Activated CD4-positive, alpha-beta memory T cell treated with anti-CD3 and anti-CD28 coated beads for 36 hours (primary cell): ENCODE results near the gene PRDX2. TPM values are rescaled to one million over a fixed set of nuclear protein-coding genes. Genes with fewer than 3 reads are reported as not detected.
"Not testable (repeated sequence)": the region's sequence is repeated elsewhere in the genome, so short reads cannot be mapped to it uniquely, and the experiment has no call there.

Source experiments
- CTCF ChIA-PET: fragments of 350-600 bp; sonication (Branson Sonifier 250); formaldehyde crosslinking; loops from one replicate; lab custom pipeline; 2021; ENCODE audit warnings: antibody characterized with exemption, inconsistent platforms; lab: Charles Lee
- POLR2A ChIA-PET: fragments of 350-600 bp; sonication (Branson Sonifier 250); formaldehyde crosslinking; loops from one replicate; lab custom pipeline; 2021; ENCODE audit warnings: antibody characterized with exemption; lab: Charles Lee
- DNase-seq: peaks from one replicate; pipeline ENCODE4 v3.0.0-alpha.2; 2020
- H3K27ac Mint-ChIP-seq: one replicate; pipeline ENCODE4 v1.8.0; 2021; ENCODE audit warnings: mixed read lengths
- H3K27me3 Mint-ChIP-seq: one replicate; pipeline ENCODE4 v1.8.0; 2021; ENCODE audit warnings: mixed read lengths
- H3K36me3 Mint-ChIP-seq: one replicate; pipeline ENCODE4 v1.8.0; 2021; ENCODE audit warnings: mixed read lengths
- H3K4me1 Mint-ChIP-seq: one replicate; pipeline ENCODE4 v1.8.0; 2021; ENCODE audit warnings: low read depth, mixed read lengths
- H3K4me3 Mint-ChIP-seq: one replicate; pipeline ENCODE4 v1.8.0; 2021; ENCODE audit warnings: mild to moderate bottlenecking, mixed read lengths
- H3K9me3 Mint-ChIP-seq: one replicate; pipeline ENCODE4 v1.8.0; 2021; ENCODE audit warnings: mixed read lengths
- intact Hi-C: fragments of 100-400 bp; cut with micrococcal nuclease; formaldehyde crosslinking; loops from one replicate; pipeline ENCODE4 v1.15.1; 2023
- total RNA-seq, 2 experiments: library from RNA; stranded (reverse); gene quantifications; one replicate each; pipeline ENCODE4 v1.2.3, GENCODE V29; 2021

The PRDX2 gene
- total RNA-seq = 100 to 1,000 TPM; 253 to 258 TPM

GRCh38 chr19:12801466-12802266 is at the start of gene PRDX2, which contains the start of gene THSD8:
TSS of gene PRDX2 (minus strand) at chr19:12801800. CDS start at chr19:12801261, 539 bp downstream.
TSS of gene THSD8 (plus strand) at chr19:12802069. CDS start at chr19:12802072, 3 bp downstream.
- intact Hi-C loops = loop anchor here (5.0 kb wide), 1 partner anchor 36 kb away; the partner anchor contains the start of gene MAST1
- POLR2A ChIA-PET = interaction anchor here (1.1 to 3.1 kb wide), 5 partner anchors 8 to 36 kb away, joined by 3 to 10 read pairs (median 4); partner anchors contain the start of gene JUNB
- H3K27ac Mint-ChIP-seq = peak within 1 kb of the TSS; percentile 79

GRCh38 chr19:12847159-12848139 is 45.8 kb upstream of the PRDX2 start:
- H3K36me3 Mint-ChIP-seq = no peaks in the 10 kb centered on the region
- peaks cover 25% of the 10 kb centered on the region for H3K27me3 Mint-ChIP-seq
- intact Hi-C loops = loop anchor here (2.0 kb wide), 1 partner anchor 81 kb away; no protein-coding TSS in a partner anchor
- H3K27ac Mint-ChIP-seq = no peak overlapping the region
- ChIA-PET CTCF (interaction anchor here (0.6 to 11.8 kb wide), 49 partner anchors 10 to 208 kb away, joined by 3 to 280 read pairs (median 4); partner anchors contain the start of genes FARSA, RNASEH2A, THSD8 and TNPO2), POLR2A (interaction anchor here (0.7 to 1.7 kb wide), 5 partner anchors 27 to 82 kb away, joined by 3 to 6 read pairs (median 3); no protein-coding TSS in a partner anchor)
- peak overlapping the region; percentile 29 for H3K4me3 Mint-ChIP-seq
- H3K4me1 Mint-ChIP-seq = peaks cover 5% of the 10 kb centered on the region
- peak; percentile 90 for DNase-seq
- H3K9me3 Mint-ChIP-seq = no peaks in the 10 kb centered on the region

More at GRCh38 chr19:12801466-12802266, at the start of gene PRDX2, which contains the start of gene THSD8:
- peak within 1 kb of the TSS; percentile 88 for H3K4me3 Mint-ChIP-seq
- peak; percentile 84 for DNase-seq
- CTCF ChIA-PET = interaction anchor here (0.9 to 18.0 kb wide), 8 partner anchors 10 to 68 kb away, joined by 3 to 636 read pairs (median 8); partner anchors contain the start of genes HOOK2 and JUNB
- no peaks in the 10 kb centered on the region for H3K27me3 Mint-ChIP-seq
- peaks cover 25% of the 10 kb centered on the region for H3K4me1 Mint-ChIP-seq
- peaks cover 12% of the 10 kb centered on the region for H3K36me3 Mint-ChIP-seq
- no peaks in the 10 kb centered on the region for H3K9me3 Mint-ChIP-seq

GRCh38 chr19:12846613-12847012 is 45.0 kb upstream of the PRDX2 start:
- intact Hi-C loops = loop anchor here (2.0 kb wide), 1 partner anchor 80 kb away; no protein-coding TSS in a partner anchor
- H3K27ac Mint-ChIP-seq, H3K4me3 Mint-ChIP-seq, H3K36me3 Mint-ChIP-seq, DNase-seq, H3K4me1 Mint-ChIP-seq, H3K9me3 Mint-ChIP-seq: not testable (repeated sequence)
- peaks cover 30% of the 10 kb centered on the region for H3K27me3 Mint-ChIP-seq
- ChIA-PET POLR2A (interaction anchor here (1.0 to 1.7 kb wide), 3 partner anchors 54 to 81 kb away, joined by 3 to 6 read pairs (median 3); no protein-coding TSS in a partner anchor), CTCF (interaction anchor here (0.6 to 11.8 kb wide), 20 partner anchors 9 to 174 kb away, joined by 3 to 280 read pairs (median 8); partner anchors contain the start of gene RNASEH2A)

GRCh38 chr19:12843999-12844732 is 42.6 kb upstream of the PRDX2 start:
- H3K9me3 Mint-ChIP-seq = no peaks in the 10 kb centered on the region
- peaks cover 28% of the 10 kb centered on the region for H3K4me1 Mint-ChIP-seq
- no peak overlapping the region for H3K4me3 Mint-ChIP-seq
- intact Hi-C loops = no loop called here
- H3K36me3 Mint-ChIP-seq = no peaks in the 10 kb centered on the region
- ChIA-PET POLR2A (no interaction called here), CTCF (interaction anchor here (1.3 to 11.8 kb wide), 3 partner anchors 19 to 82 kb away, joined by 4 to 280 read pairs (median 6); no protein-coding TSS in a partner anchor)
- no peak for DNase-seq
- H3K27me3 Mint-ChIP-seq = peaks cover 53% of the 10 kb centered on the region
- no peak overlapping the region for H3K27ac Mint-ChIP-seq

GRCh38 chr19:12843328-12843727 is 41.7 kb upstream of the PRDX2 start:
- Mint-ChIP-seq H3K4me3 (no peak overlapping the region), H3K27me3 (peaks cover 52% of the 10 kb centered on the region), H3K4me1 (peaks cover 31% of the 10 kb centered on the region), H3K36me3 (no peaks in the 10 kb centered on the region), H3K27ac (no peak overlapping the region), H3K9me3 (no peaks in the 10 kb centered on the region)
- intact Hi-C loops = no loop called here
- DNase-seq = no peak
- POLR2A ChIA-PET = no interaction called here
- CTCF ChIA-PET = interaction anchor here (1.5 to 11.8 kb wide), 2 partner anchors 18 to 81 kb away, joined by 6 to 280 read pairs; no protein-coding TSS in a partner anchor

GRCh38 chr19:12842511-12842910 is 40.9 kb upstream of the PRDX2 start:
- ChIA-PET POLR2A (no interaction called here), CTCF (no interaction called here)
- Mint-ChIP-seq H3K4me3 (no peak overlapping the region), H3K9me3 (no peaks in the 10 kb centered on the region), H3K4me1 (peaks cover 29% of the 10 kb centered on the region), H3K36me3 (no peaks in the 10 kb centered on the region), H3K27ac (no peak overlapping the region), H3K27me3 (peaks cover 56% of the 10 kb centered on the region)
- intact Hi-C loops = no loop called here
- no peak for DNase-seq

GRCh38 chr19:12841094-12841493 is 39.5 kb upstream of the PRDX2 start:
- DNase-seq = peak; percentile 36
- Mint-ChIP-seq H3K4me3 (peak overlapping the region; percentile 27), H3K9me3 (no peaks in the 10 kb centered on the region), H3K36me3 (no peaks in the 10 kb centered on the region), H3K27ac (no peak overlapping the region), H3K27me3 (peaks cover 58% of the 10 kb centered on the region), H3K4me1 (peaks cover 34% of the 10 kb centered on the region)
- ChIA-PET CTCF (no interaction called here), POLR2A (no interaction called here)
- intact Hi-C loops = no loop called here

GRCh38 chr19:12840091-12841079 is 38.8 kb upstream of the PRDX2 start:
- H3K4me1 Mint-ChIP-seq = peaks cover 34% of the 10 kb centered on the region
- no peak overlapping the region for H3K4me3 Mint-ChIP-seq
- intact Hi-C loops = no loop called here
- no peaks in the 10 kb centered on the region for H3K9me3 Mint-ChIP-seq
- no peaks in the 10 kb centered on the region for H3K36me3 Mint-ChIP-seq
- CTCF ChIA-PET = interaction anchor here (1.3 to 1.6 kb wide), 2 partner anchors 10 to 14 kb away, joined by 4 to 5 read pairs; no protein-coding TSS in a partner anchor
- H3K27ac Mint-ChIP-seq = no peak overlapping the region
- POLR2A ChIA-PET = no interaction called here
- peak; percentile 77 for DNase-seq
- peaks cover 64% of the 10 kb centered on the region for H3K27me3 Mint-ChIP-seq

GRCh38 chr19:12838886-12839756 is 37.5 kb upstream of the PRDX2 start:
- DNase-seq = peak; percentile 44
- Mint-ChIP-seq H3K9me3 (no peaks in the 10 kb centered on the region), H3K27ac (no peak overlapping the region), H3K27me3 (peaks cover 70% of the 10 kb centered on the region), H3K4me3 (no peak overlapping the region), H3K4me1 (peaks cover 38% of the 10 kb centered on the region), H3K36me3 (no peaks in the 10 kb centered on the region)
- CTCF ChIA-PET = interaction anchor here (0.7 to 1.6 kb wide), 5 partner anchors 9 to 97 kb away, joined by 3 to 6 read pairs (median 4); no protein-coding TSS in a partner anchor
- intact Hi-C loops = loop anchor here (5.0 kb wide), 2 partner anchors 37 to 62 kb away; partner anchors contain the start of genes HOOK2, PRDX2 and THSD8
- POLR2A ChIA-PET = no interaction called here
